HUES48 (cell line): ENCODE results near the gene PHF14.

Experiments
- H3K27ac ChIP-seq: one replicate; pipeline ENCODE4 v1.7.0; 2013; ENCODE audit warnings: low read depth, low read length, inconsistent platforms
- H3K27me3 ChIP-seq: 2 replicates; pipeline ENCODE4 v1.6.1; 2013; ENCODE audit warnings: mild to moderate bottlenecking, low read length; ENCODE audit not compliant: control insufficient read depth, insufficient read depth
- H3K36me3 ChIP-seq: 2 replicates; pipeline ENCODE4 v1.6.1; 2013; ENCODE audit warnings: low read length; ENCODE audit not compliant: control insufficient read depth, insufficient read depth
- H3K4me1 ChIP-seq: 2 replicates; pipeline ENCODE4 v1.6.1; 2013; ENCODE audit warnings: mild to moderate bottlenecking, low read length; ENCODE audit not compliant: control insufficient read depth, insufficient read depth
- H3K4me3 ChIP-seq: 2 replicates; pipeline ENCODE4 v1.5.1; 2013; ENCODE audit warnings: mild to moderate bottlenecking, low read depth, low read length
- H3K9ac ChIP-seq: 2 replicates; pipeline ENCODE4 v1.6.1; 2013; ENCODE audit warnings: mild to moderate bottlenecking, low read depth, low read length, moderate library complexity
- H3K9me3 ChIP-seq: 2 replicates; pipeline ENCODE4 v1.6.1; 2013; ENCODE audit warnings: low read length; ENCODE audit not compliant: control insufficient read depth, insufficient read depth

Gene PHF14

DNA sequence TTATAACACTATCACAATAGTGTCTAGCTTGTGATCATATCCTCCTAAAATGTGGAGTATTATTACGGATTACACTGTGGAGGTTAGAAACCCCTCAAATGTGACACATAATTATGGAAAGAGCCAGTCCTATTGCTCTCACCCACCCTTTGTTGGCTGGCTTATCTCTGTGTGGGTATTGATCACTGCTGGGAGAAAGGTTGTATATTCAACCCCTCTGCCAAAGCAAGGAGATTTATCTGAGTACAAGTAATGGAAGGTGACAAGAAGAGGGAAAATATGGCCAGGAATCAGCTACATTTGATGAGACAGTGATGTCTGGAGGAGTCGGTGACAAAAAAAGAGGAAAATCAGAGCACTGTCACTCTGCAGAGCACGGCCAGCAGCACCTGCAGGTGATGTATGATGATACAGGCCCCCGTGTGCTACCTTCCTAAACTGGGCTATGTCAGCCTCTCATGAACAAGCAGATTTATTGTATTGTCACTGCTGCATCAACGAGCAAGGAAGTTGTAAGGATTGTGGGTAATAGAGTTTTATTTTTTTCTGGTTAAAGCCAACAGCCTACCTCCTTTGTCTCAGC, 235.3 kb downstream of the PHF14 start:
- H3K4me1 ChIP-seq = 0 out of 2 replicates have a peak, but pooled peaks cover 3% of the 10 kb centered on the region
- H3K27ac ChIP-seq = no peak overlapping the region
- H3K27me3 ChIP-seq = no peaks in the 10 kb centered on the region
- no peak overlapping the region for H3K9ac ChIP-seq
- no peak overlapping the region for H3K4me3 ChIP-seq
- no peaks in the 10 kb centered on the region for H3K9me3 ChIP-seq
- H3K36me3 ChIP-seq = no peaks in the 10 kb centered on the region

DNA sequence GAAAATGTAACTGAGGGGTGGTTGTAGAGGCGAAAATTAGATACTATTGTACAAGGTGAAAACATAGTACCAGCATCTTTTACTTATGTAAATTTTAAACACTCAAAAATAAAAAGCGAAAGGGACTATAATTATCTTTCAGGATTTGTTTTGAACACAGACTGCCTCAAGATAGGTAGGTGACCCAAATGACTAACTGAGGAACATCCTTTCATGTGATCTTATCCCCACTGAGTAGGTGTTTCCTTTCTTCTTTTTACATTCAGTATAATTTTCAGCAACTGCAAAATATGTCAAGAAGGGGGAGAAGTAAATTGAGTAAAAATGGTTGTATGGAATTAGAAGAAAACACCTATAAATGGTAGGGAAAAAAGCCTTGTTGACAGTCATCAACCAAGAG, 236.7 kb downstream of the PHF14 start:
- Histone ChIP-seq H3K4me3 (no peak overlapping the region), H3K9me3 (no peaks in the 10 kb centered on the region), H3K9ac (no peak overlapping the region), H3K27ac (no peak overlapping the region), H3K27me3 (no peaks in the 10 kb centered on the region), H3K36me3 (no peaks in the 10 kb centered on the region), H3K4me1 (0 out of 2 replicates have a peak, but pooled peaks cover 3% of the 10 kb centered on the region)

DNA sequence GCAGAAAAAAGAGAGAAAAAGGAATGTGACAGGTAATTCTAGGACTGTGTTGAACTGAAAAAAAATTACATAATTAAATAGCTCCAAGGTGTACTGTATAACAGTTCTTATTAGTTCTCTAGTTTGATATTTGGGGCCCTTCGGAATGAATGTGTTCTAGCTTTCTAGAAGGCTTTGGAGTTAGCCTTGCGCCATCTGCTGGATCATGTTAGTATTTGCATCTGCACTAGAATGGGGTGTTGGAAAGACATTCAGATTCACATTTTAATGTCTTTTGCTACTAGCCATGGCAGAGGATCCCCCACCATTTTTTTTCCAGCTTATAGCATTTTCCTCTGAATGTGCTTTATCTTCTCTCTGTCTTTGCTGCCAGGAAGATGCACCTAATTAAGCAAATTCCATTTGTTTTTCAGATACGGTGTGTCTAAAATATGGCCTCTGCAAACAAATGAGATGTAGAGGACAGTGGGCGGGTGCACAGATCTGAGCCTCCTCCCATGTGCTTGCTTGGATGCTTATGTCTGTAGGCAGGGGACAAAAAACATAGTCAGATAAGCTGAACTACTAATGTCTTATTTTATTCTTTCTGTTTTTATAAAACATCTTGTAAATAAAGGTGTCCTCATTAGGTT, 238.5 kb downstream of the PHF14 start:
- Histone ChIP-seq H3K9me3 (no peaks in the 10 kb centered on the region), H3K4me3 (no peak overlapping the region), H3K27ac (no peak overlapping the region)

DNA sequence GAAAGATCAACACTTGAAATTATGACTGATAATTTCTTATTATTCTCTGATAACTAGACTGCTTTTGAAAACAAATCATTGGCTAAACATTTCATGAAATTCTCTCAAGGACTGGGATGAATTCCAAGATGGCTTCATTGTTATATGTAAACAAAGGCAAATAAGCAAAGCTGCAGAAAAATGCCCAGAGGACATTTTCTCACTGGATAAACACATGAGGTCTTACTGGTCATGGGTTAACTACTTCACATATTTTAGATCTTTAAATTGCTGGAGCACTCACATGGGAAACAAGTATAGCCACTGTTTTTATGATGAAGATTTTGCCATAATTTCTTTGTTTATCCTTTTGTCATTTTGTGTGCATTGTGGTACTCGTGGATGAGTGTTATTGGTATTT, 239.1 kb downstream of the PHF14 start:
- H3K36me3 ChIP-seq = no peaks in the 10 kb centered on the region
- H3K27me3 ChIP-seq = no peaks in the 10 kb centered on the region
- H3K9me3 ChIP-seq = no peaks in the 10 kb centered on the region
- no peak overlapping the region for H3K4me3 ChIP-seq
- H3K27ac ChIP-seq = no peak overlapping the region
- 0 out of 2 replicates have a peak, but pooled peaks cover 3% of the 10 kb centered on the region for H3K4me1 ChIP-seq
- no peak overlapping the region for H3K9ac ChIP-seq

More for the DNA sequence above, 238.5 kb downstream of the PHF14 start:
- Histone ChIP-seq H3K27me3 (no peaks in the 10 kb centered on the region), H3K36me3 (no peaks in the 10 kb centered on the region), H3K9ac (no peak overlapping the region), H3K4me1 (0 out of 2 replicates have a peak, but pooled peaks cover 3% of the 10 kb centered on the region)

DNA sequence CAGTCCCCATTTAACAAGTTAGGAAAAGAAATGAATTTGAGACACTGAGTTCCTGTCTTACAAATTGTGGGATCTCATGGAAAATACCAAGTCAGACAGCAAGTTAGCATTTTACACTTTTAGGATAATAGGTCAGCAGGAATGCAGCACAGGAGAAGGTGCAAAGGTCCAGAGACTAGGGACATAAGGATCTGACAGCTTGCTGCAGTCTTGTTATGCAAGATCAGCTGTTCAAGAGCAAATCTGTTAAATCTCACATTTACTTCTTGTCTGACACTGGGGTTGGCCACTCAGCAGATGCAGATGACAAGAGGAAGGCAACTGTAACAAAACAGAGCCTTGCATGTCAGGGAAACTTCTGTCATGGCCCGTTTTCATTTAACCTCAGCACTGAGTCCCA, 239.6 kb downstream of the PHF14 start:
- Histone ChIP-seq H3K4me3 (no peak overlapping the region), H3K36me3 (no peaks in the 10 kb centered on the region), H3K27ac (no peak overlapping the region), H3K9ac (no peak overlapping the region), H3K27me3 (no peaks in the 10 kb centered on the region), H3K9me3 (no peaks in the 10 kb centered on the region), H3K4me1 (0 out of 2 replicates have a peak, but pooled peaks cover 3% of the 10 kb centered on the region)

DNA sequence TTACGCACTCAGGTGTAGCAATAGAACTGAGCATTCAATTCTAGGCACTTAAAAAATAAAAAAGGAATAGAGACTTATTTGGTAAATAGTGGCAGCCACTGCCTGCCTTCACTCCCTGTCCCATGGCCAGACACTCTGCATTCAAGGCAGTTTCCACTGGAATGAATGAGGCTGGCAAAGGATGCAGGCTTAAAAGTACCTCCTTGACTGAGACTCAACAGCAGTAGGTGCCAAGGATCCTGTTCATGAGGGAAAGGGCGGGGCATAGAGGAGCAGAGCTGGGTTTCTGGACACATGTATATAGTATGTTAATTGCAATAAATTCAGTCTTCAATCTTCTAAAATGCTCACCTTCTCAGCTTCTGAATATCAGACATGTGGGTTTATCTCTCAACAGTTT, 242.6 kb downstream of the PHF14 start:
- no peaks in the 10 kb centered on the region for H3K9me3 ChIP-seq
- 0 out of 2 replicates have a peak, but pooled peaks cover 3% of the 10 kb centered on the region for H3K4me1 ChIP-seq
- H3K27ac ChIP-seq = no peak overlapping the region
- H3K27me3 ChIP-seq = no peaks in the 10 kb centered on the region
- H3K36me3 ChIP-seq = no peaks in the 10 kb centered on the region
- no peak overlapping the region for H3K4me3 ChIP-seq
- H3K9ac ChIP-seq = no peak overlapping the region

DNA sequence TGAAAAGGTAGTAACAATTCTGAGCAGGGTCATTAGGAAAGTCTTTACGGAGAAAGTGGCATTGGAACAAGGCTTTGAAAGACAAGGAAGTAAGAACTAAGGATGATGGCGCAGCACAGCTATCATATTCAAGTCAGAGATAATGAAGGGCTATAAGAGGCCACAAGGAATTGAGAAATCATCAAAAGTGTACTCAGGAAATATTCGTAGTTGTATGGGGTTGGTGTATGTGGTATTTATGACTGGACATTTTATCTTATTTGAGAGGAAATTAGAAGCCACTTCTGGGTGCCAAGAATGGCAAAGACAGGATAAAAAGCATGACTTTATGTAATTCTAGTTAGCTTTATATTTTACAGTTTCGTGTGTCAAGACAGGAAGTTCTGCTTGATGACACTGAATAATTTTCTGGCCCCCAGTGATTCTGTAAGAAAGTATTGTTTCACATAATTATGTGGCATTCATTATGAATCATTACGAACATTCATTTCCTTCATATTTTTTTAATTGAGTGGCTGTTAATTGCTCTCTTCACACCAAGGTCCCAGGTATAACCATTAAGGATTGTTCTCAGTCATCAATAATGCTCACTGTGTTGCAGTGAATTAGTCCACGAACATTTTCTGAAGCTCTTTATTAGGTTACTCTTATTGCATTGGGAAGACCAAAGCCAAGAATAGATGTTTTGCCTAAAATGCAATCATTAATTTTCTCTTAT, 244.3 kb downstream of the PHF14 start:
- Histone ChIP-seq H3K9ac (no peak overlapping the region), H3K4me3 (no peak overlapping the region), H3K4me1 (no peaks in the 10 kb centered on the region), H3K9me3 (no peaks in the 10 kb centered on the region), H3K27me3 (no peaks in the 10 kb centered on the region), H3K36me3 (no peaks in the 10 kb centered on the region), H3K27ac (no peak overlapping the region)
